Neural progenitor cell (in vitro differentiated cells): Measurements from ENCODE around the gene ARIH1. TPM values are rescaled to one million over a fixed set of nuclear protein-coding genes. Genes with fewer than 3 reads are reported as not detected.

ENCODE experiments used
- DNase-seq: peaks from one replicate; pipeline ENCODE4 v3.0.0-alpha.2; 2016; ENCODE audit warnings: low spot score
- H2AFZ ChIP-seq: fragments of 200-600 bp; sonication (generic); replicated peaks from 2 replicates; pipeline ENCODE4 v1.6.1; 2016; ENCODE audit warnings: antibody characterized with exemption
- H3F3A ChIP-seq: fragments of 200-600 bp; sonication (generic); 2 replicates; pipeline ENCODE4 v1.6.1; 2016; ENCODE audit warnings: antibody characterized with exemption, low read depth
- H3K27ac ChIP-seq: fragments of 200-600 bp; sonication (generic); 2 replicates; pipeline ENCODE4 v1.5.1; 2016; ENCODE audit warnings: mild to moderate bottlenecking
- H3K27me3 ChIP-seq: fragments of 200-600 bp; sonication (generic); 2 replicates; pipeline ENCODE4 v1.6.1; 2016; ENCODE audit warnings: mild to moderate bottlenecking, moderate library complexity
- H3K36me3 ChIP-seq: fragments of 200-600 bp; sonication (generic); 2 replicates; pipeline ENCODE4 v1.5.1; 2016
- H3K4me1 ChIP-seq: fragments of 200-600 bp; sonication (generic); 2 replicates; pipeline ENCODE4 v1.6.1; 2016; ENCODE audit warnings: mixed run types
- H3K4me2 ChIP-seq: fragments of 200-600 bp; sonication (generic); 2 replicates; pipeline ENCODE4 v1.6.1; 2016
- H3K4me3 ChIP-seq: fragments of 200-600 bp; sonication (generic); 2 replicates; pipeline ENCODE4 v1.5.1; 2016
- H3K79me2 ChIP-seq: fragments of 200-600 bp; sonication (generic); 2 replicates; pipeline ENCODE4 v1.6.1; 2016; ENCODE audit warnings: low read depth
- H3K9ac ChIP-seq: fragments of 200-600 bp; sonication (generic); 2 replicates; pipeline ENCODE4 v1.6.1; 2016
- H3K9me3 ChIP-seq: fragments of 200-600 bp; sonication (generic); 2 replicates; pipeline ENCODE4 v1.5.1; 2016; ENCODE audit warnings: low read depth
- H4K20me1 ChIP-seq: fragments of 200-600 bp; sonication (generic); 2 replicates; pipeline ENCODE4 v1.6.1; 2016; ENCODE audit warnings: low read depth
- H3K27ac Mint-ChIP-seq: 3 replicates; pipeline ENCODE4 v1.8.0; 2021; ENCODE audit warnings: mixed read lengths
- H3K27me3 Mint-ChIP-seq: 2 replicates; pipeline ENCODE4 v1.8.0; 2022; ENCODE audit warnings: low read depth, mild to moderate bottlenecking, inconsistent platforms, moderate library complexity, mixed read lengths; ENCODE audit not compliant: insufficient read depth
- H3K36me3 Mint-ChIP-seq: 3 replicates; pipeline ENCODE4 v1.8.0; 2021; ENCODE audit warnings: mixed read lengths
- H3K4me1 Mint-ChIP-seq: 3 replicates; pipeline ENCODE4 v1.8.0; 2021; ENCODE audit warnings: mixed read lengths
- H3K4me3 Mint-ChIP-seq: 3 replicates; pipeline ENCODE4 v1.8.0; 2021; ENCODE audit warnings: mild to moderate bottlenecking, moderate library complexity, mixed read lengths
- H3K9me3 Mint-ChIP-seq: 3 replicates; pipeline ENCODE4 v1.8.0; 2020; ENCODE audit warnings: mixed read lengths
- CTCF ChIP-seq: fragments of 200-600 bp; sonication (generic); IDR thresholded peaks from 2 replicates; pipeline ENCODE4 v1.5.1; 2017; ENCODE audit warnings: antibody characterized with exemption, mild to moderate bottlenecking
- EZH2 ChIP-seq: fragments of 200-600 bp; sonication (generic); IDR thresholded peaks from 2 replicates; pipeline ENCODE4 v1.6.1; 2017; ENCODE audit warnings: antibody characterized with exemption, mild to moderate bottlenecking, moderate library complexity
- EZH2phosphoT487 ChIP-seq: fragments of 200-600 bp; sonication (generic); IDR thresholded peaks from 2 replicates; pipeline ENCODE4 v1.6.1; 2017; ENCODE audit warnings: antibody characterized with exemption
- total RNA-seq: library from RNA; depleted of rRNA; stranded (reverse); fragments of >200 nt; gene quantifications from 2 replicates; pipeline ENCODE4 v1.2.3, GENCODE V29; 2015; ENCODE audit warnings: low replicate concordance

ARIH1 gene
- total RNA-seq, 1 donor from 2014 or later, result 68.0 TPM

DNA sequence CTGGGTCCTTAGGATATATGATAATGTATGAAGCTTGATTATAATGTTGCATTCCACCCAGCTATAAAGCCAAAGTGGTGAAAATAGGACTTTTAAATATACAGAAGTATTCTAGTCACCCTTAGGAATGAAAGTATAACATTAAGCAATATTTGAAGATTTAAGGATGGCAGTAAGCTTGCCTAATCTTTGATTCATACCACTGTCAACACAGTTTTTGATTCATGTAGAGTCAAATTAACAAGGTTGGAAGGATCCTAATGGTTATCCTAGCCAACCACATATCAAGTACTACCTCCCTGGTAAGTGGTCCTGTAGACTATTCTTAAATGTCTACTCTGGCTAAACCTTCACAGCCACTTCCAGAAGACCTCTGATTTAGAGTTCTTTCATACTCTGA is 18.6 kb downstream of the ARIH1 start:
- H3K27me3 Mint-ChIP-seq, result peaks cover 3% of the 10 kb centered on the region
- H3K79me2 ChIP-seq, result peaks cover 100% of the 10 kb centered on the region
- no peak for TF ChIP-seq CTCF
- TF ChIP-seq EZH2, result no peak
- TF ChIP-seq EZH2phosphoT487, result no peak

DNA sequence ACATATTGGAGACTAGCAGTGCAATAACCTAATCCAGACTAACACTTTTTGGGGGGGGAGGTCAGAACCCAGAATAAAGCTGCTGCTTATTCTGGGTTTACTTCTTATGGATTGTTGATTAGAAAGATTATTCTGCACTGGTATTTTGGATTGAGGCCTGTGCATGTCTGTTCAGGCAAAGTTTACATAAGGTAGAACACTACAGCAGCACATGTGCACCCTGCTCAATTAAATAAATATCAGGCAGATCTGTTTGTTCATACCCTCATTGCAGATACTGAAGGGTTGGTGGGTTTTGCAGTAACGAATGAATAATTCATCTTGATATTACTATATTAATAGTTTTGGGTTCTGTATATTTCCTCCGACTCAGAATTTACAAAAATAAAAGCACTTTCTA is 19.1 kb downstream of the ARIH1 start:
- Histone ChIP-seq H3K9ac (no peak overlapping the region), H3K4me2 (no peak overlapping the region), H4K20me1 (peaks cover 100% of the 10 kb centered on the region), H3K27ac (no peak overlapping the region), H2AFZ (no peak overlapping the region), H3F3A (no peaks in the 10 kb centered on the region), H3K9me3 (no peaks in the 10 kb centered on the region), H3K79me2 (peaks cover 100% of the 10 kb centered on the region), H3K4me3 (no peak overlapping the region), H3K27me3 (no peaks in the 10 kb centered on the region), H3K4me1 (no peaks in the 10 kb centered on the region), H3K36me3 (no peaks in the 10 kb centered on the region)
- H3K4me1 Mint-ChIP-seq, result peaks cover 4% of the 10 kb centered on the region
- no peaks in the 10 kb centered on the region for H3K9me3 Mint-ChIP-seq
- no peak overlapping the region for H3K27ac Mint-ChIP-seq
- peaks cover 4% of the 10 kb centered on the region for H3K36me3 Mint-ChIP-seq
- no peak for DNase-seq
- H3K27me3 Mint-ChIP-seq, result peaks cover 3% of the 10 kb centered on the region
- H3K4me3 Mint-ChIP-seq, result no peak overlapping the region
- no peak for TF ChIP-seq EZH2phosphoT487
- no peak for TF ChIP-seq CTCF
- no peak for TF ChIP-seq EZH2

More for the DNA sequence above, 18.6 kb downstream of the ARIH1 start:
- Mint-ChIP-seq H3K4me3 (no peak overlapping the region), H3K27ac (no peak overlapping the region), H3K36me3 (peaks cover 4% of the 10 kb centered on the region), H3K9me3 (no peaks in the 10 kb centered on the region), H3K4me1 (peaks cover 4% of the 10 kb centered on the region)
- Histone ChIP-seq H3K27me3 (no peaks in the 10 kb centered on the region), H3K9ac (no peak overlapping the region), H3F3A (no peaks in the 10 kb centered on the region), H3K4me3 (no peak overlapping the region), H3K4me1 (no peaks in the 10 kb centered on the region), H3K36me3 (no peaks in the 10 kb centered on the region), H3K9me3 (no peaks in the 10 kb centered on the region), H3K4me2 (no peak overlapping the region), H3K27ac (no peak overlapping the region), H4K20me1 (peaks cover 100% of the 10 kb centered on the region), H2AFZ (no peak overlapping the region)
- no peak for DNase-seq

DNA sequence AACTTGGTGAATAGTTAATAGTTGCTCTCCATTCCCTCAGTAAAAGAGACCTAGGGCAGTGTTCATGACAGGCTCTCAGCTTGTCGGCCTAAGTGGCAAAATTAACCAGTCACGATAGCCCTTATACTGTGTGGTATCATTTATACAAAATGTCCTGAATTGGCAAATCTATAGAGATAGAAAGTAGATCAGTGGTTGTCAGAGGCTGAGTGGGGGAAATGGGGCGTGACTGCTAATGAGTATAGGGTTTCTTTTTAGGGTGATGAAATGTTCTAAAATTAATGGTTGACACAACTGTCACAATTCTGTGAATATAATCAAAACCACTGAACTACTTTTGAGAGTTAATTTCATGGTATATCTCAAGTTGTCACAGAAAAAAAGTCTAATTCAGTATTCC is 20.9 kb downstream of the ARIH1 start:
- Histone ChIP-seq H3K4me1 (no peaks in the 10 kb centered on the region), H3K4me3 (no peak overlapping the region), H4K20me1 (peaks cover 99% of the 10 kb centered on the region), H3K79me2 (peaks cover 100% of the 10 kb centered on the region), H3K9me3 (no peaks in the 10 kb centered on the region), H3K36me3 (no peaks in the 10 kb centered on the region), H3K4me2 (no peak overlapping the region), H3K9ac (no peak overlapping the region), H2AFZ (no peak overlapping the region), H3F3A (no peaks in the 10 kb centered on the region), H3K27me3 (no peaks in the 10 kb centered on the region), H3K27ac (no peak overlapping the region)
- Mint-ChIP-seq H3K9me3 (no peaks in the 10 kb centered on the region), H3K27me3 (peaks cover 3% of the 10 kb centered on the region), H3K4me1 (peaks cover 4% of the 10 kb centered on the region), H3K36me3 (peaks cover 8% of the 10 kb centered on the region), H3K27ac (no peak overlapping the region), H3K4me3 (no peak overlapping the region)
- no peak for DNase-seq
- TF ChIP-seq EZH2phosphoT487 (no peak), CTCF (no peak), EZH2 (no peak)
